SK-N-SH (cell line): ENCODE results near the gene RAD23A. TPM values are rescaled to one million over a fixed set of nuclear protein-coding genes. Genes with fewer than 3 reads are reported as not detected.

ENCODE experiments used
- CTCF ChIA-PET: fragments of 300-600, 350-600 bp; formaldehyde crosslinking; extraction: SDS; loops from one replicate; lab custom pipeline; 2021; lab: Yijun Ruan, JAX
- POLR2A ChIA-PET: fragments of 350-600 bp; sonication (Branson Sonifier 250); formaldehyde crosslinking; extraction: SDS; loops from one replicate; lab custom pipeline; 2020; ENCODE audit warnings: antibody characterized with exemption, inconsistent platforms; lab: Yijun Ruan, JAX
- DNase-seq: peaks from one replicate; pipeline ENCODE4 v3.0.0; 2012
- H2AFZ ChIP-seq: fragments of 200-600 bp; sonication (generic); 2 replicates; pipeline ENCODE4 v1.8.1; 2016; ENCODE audit warnings: antibody characterized with exemption, mild to moderate bottlenecking, low read depth
- H3F3A ChIP-seq: fragments of 200-600 bp; sonication (generic); replicated peaks from 2 replicates; pipeline ENCODE3; 2016; ENCODE audit warnings: antibody characterized with exemption, mild to moderate bottlenecking; ENCODE audit not compliant: insufficient read depth
- H3K27ac ChIP-seq, 2 experiments: fragments of 200-500 bp in 1 of 2; fragments of 200-600 bp in 1 of 2; sonication (Bioruptor generic) in 1 of 2; sonication (generic), shearing (Covaris generic) in 1 of 2; 2 replicates each; pipeline versions ENCODE4 v1.5.1 to v1.6.1; 2014 to 2016; ENCODE audit warnings: low read depth in 2 of 2, inconsistent platforms in 1 of 2, low read length in 1 of 2, mild to moderate bottlenecking in 1 of 2, mixed read lengths in 1 of 2
- H3K27me3 ChIP-seq: fragments of 200-600 bp; sonication (generic), shearing (Covaris generic); 2 replicates; pipeline ENCODE4 v1.6.1; 2016; ENCODE audit warnings: mixed run types; ENCODE audit not compliant: insufficient read depth
- H3K36me3 ChIP-seq, 2 experiments: fragments of 200-500 bp in 1 of 2; fragments of 200-600 bp in 1 of 2; sonication (Bioruptor generic) in 1 of 2; sonication (generic) in 1 of 2; replicated peaks in 1 of 2; 2 replicates each; pipeline versions ENCODE3 to v1.5.1; 2014 to 2016; ENCODE audit warnings: low read length in 1 of 2, mild to moderate bottlenecking in 1 of 2; ENCODE audit not compliant: insufficient read depth in 2 of 2, control insufficient read depth in 1 of 2
- H3K4me1 ChIP-seq, 2 experiments: fragments of 200-500 bp in 1 of 2; fragments of 200-600 bp in 1 of 2; sonication (Bioruptor generic) in 1 of 2; sonication (generic), shearing (Covaris generic) in 1 of 2; 2 replicates each; pipeline versions ENCODE4 v1.5.1 to v1.6.1; 2014 to 2016; ENCODE audit warnings: low read depth in 1 of 2, low read length in 1 of 2, mixed run types in 1 of 2; ENCODE audit not compliant: insufficient read depth in 2 of 2, control insufficient read depth in 1 of 2
- H3K4me2 ChIP-seq: fragments of 200-600 bp; sonication (generic), shearing (Covaris generic); 2 replicates; pipeline ENCODE4 v1.6.1; 2017; ENCODE audit warnings: mixed run types
- H3K4me3 ChIP-seq, 2 experiments: fragments of 200-500 bp in 1 of 2; fragments of 200-600 bp in 1 of 2; sonication (Bioruptor generic) in 1 of 2; sonication (generic), shearing (Covaris generic) in 1 of 2; 2 replicates each; pipeline versions ENCODE4 v1.5.1 to v1.8.1; 2014 to 2016; ENCODE audit warnings: low read depth in 2 of 2, inconsistent platforms in 1 of 2, low read length in 1 of 2, mild to moderate bottlenecking in 1 of 2, mixed read lengths in 1 of 2, moderate library complexity in 1 of 2
- H3K79me2 ChIP-seq: fragments of 200-600 bp; sonication (generic); 2 replicates; pipeline ENCODE4 v1.8.1; 2017; ENCODE audit warnings: mild to moderate bottlenecking; ENCODE audit not compliant: insufficient read depth
- H3K9ac ChIP-seq: fragments of 200-600 bp; sonication (generic); 2 replicates; pipeline ENCODE4 v1.6.1; 2017; ENCODE audit warnings: mixed run types
- H3K9me2 ChIP-seq: fragments of 200-600 bp; sonication (generic); 2 replicates; pipeline ENCODE4 v1.6.1; 2017; ENCODE audit warnings: mixed run types
- H3K9me3 ChIP-seq: fragments of 200-600 bp; sonication (generic); 2 replicates; pipeline ENCODE4 v1.6.1; 2017; ENCODE audit warnings: mixed run types, mild to moderate bottlenecking, moderate library complexity
- H4K20me1 ChIP-seq: fragments of 200-600 bp; sonication (generic); 2 replicates; pipeline ENCODE4 v1.6.1; 2017; ENCODE audit warnings: mild to moderate bottlenecking, mixed run types; ENCODE audit not compliant: insufficient read depth
- EZH2phosphoT487 ChIP-seq: fragments of 200-600 bp; sonication (generic); IDR thresholded peaks from 2 replicates; pipeline ENCODE4 v1.6.1; 2017; ENCODE audit warnings: low read depth, mixed run types, mild to moderate bottlenecking, antibody characterized with exemption, moderate library complexity, borderline replicate concordance
- FOXJ3 ChIP-seq: sonication (generic); formaldehyde crosslinking; IDR thresholded peaks from 2 replicates; pipeline ENCODE4 v1.5.1; 2020; ENCODE audit warnings: mild to moderate bottlenecking, missing genetic modification reagents
- GABPA ChIP-seq: IDR thresholded peaks from 2 replicates; pipeline ENCODE4 v1.4.0; 2012; ENCODE audit warnings: low read depth, mild to moderate bottlenecking
- JUND ChIP-seq: IDR thresholded peaks from 2 replicates; pipeline ENCODE4 v1.4.0; 2012
- NFIC ChIP-seq: IDR thresholded peaks from 2 replicates; pipeline ENCODE4 v1.4.0; 2012; ENCODE audit warnings: borderline replicate concordance
- NRF1 ChIP-seq: IDR thresholded peaks from 2 replicates; pipeline ENCODE4 v1.6.1; 2012; ENCODE audit warnings: low read depth, mild to moderate bottlenecking, low read length
- RAD21 ChIP-seq: IDR thresholded peaks from 2 replicates; pipeline ENCODE4 v1.6.1; 2012; ENCODE audit warnings: mild to moderate bottlenecking, low read length
- RCOR1 ChIP-seq: fragments of 150-350 bp; IDR thresholded peaks from 2 replicates; pipeline ENCODE4 v1.6.1; 2017; ENCODE audit warnings: antibody characterized with exemption, low read length
- REST ChIP-seq: IDR thresholded peaks from 2 replicates; pipeline ENCODE4 v1.6.1; 2012; ENCODE audit warnings: mild to moderate bottlenecking, low read depth, low read length, moderate library complexity
- SMC3 ChIP-seq: IDR thresholded peaks from 2 replicates; pipeline ENCODE4 v1.6.1; 2012; ENCODE audit warnings: low read depth, low read length, improper control_type of control experiment
- TAF1 ChIP-seq: IDR thresholded peaks from 2 replicates; pipeline ENCODE4 v1.6.1; 2012; ENCODE audit warnings: low read depth, mild to moderate bottlenecking, low read length, moderate library complexity, borderline replicate concordance
- TCF12 ChIP-seq: IDR thresholded peaks from 2 replicates; pipeline ENCODE4 v1.4.0; 2012
- USF2 ChIP-seq: fragments of 150-350 bp; IDR thresholded peaks from 2 replicates; pipeline ENCODE4 v1.6.1; 2017; ENCODE audit warnings: antibody characterized with exemption, low read length, low read depth, borderline replicate concordance
- WGBS: methylation state at CpG from one replicate; pipeline ENCODE4 v1.1.6; 2017; ENCODE audit warnings: low lambda C conversion rate; 5-methylcytosine and 5-hydroxymethylcytosine counted together
- polyA plus RNA-seq, 3 experiments: library from polyadenylated mRNA; depleted of rRNA; stranded (reverse); fragments of >200 nt; gene quantifications; 2 replicates each; pipeline ENCODE4 v1.2.3, GENCODE V29; 2012

RAD23A gene
- polyA plus RNA-seq, 1 of the 3 experiments (the other 2 are of a cell fraction), result 116 TPM

GRCh38 chr19:12936582-12936981, 9.1 kb upstream of the RAD23A start:
- Histone ChIP-seq H3K27ac (no peak overlapping the region), H2AFZ (no peak overlapping the region), H4K20me1 (peaks cover 30% of the 10 kb centered on the region), H3K9me3 (no peaks in the 10 kb centered on the region), H3K79me2 (peaks cover 51% of the 10 kb centered on the region), H3K9ac (no peak overlapping the region), H3K4me3 (no peak overlapping the region), H3K36me3 (peaks cover 17 to 26% of the 10 kb centered on the region in 2 experiments), H3K9me2 (no peaks in the 10 kb centered on the region), H3K4me1 (peaks cover 19 to 33% of the 10 kb centered on the region in 2 experiments; a peak in 3 of 4 replicates), H3K27me3 (no peaks in the 10 kb centered on the region), H3K4me2 (no peak overlapping the region), H3F3A (peaks cover 29% of the 10 kb centered on the region)
- CTCF ChIA-PET, result no interaction called here
- DNase-seq, result no peak
- TF ChIP-seq RAD21 (no peak), NRF1 (no peak), TAF1 (no peak), EZH2phosphoT487 (no peak), SMC3 (no peak), RCOR1 (no peak), FOXJ3 (no peak), GABPA (no peak), JUND (no peak), TCF12 (no peak), NFIC (no peak), USF2 (no peak), REST (no peak)
- POLR2A ChIA-PET, result interaction anchor here (1.8 to 3.3 kb wide), 3 partner anchors 17 to 46 kb away, joined by 8 to 16 read pairs (median 12); partner anchors contain the start of genes GCDH and SYCE2
- whole genome bisulfite sequencing, result 91% methylated on average over 7 of the region's 7 CpGs
